HEK293T (cell line): Measurements from ENCODE around the gene RER1.

Experiments
- CTCF ChIA-PET: fragments of 350-600 bp; formaldehyde crosslinking; extraction: SDS; loops from one replicate; lab custom pipeline; 2021; ENCODE audit warnings: antibody characterized with exemption, inconsistent platforms; lab: Yijun Ruan, JAX
- POLR2A ChIA-PET: fragments of 350-600 bp; formaldehyde crosslinking; extraction: SDS; loops from one replicate; lab custom pipeline; 2020; ENCODE audit warnings: antibody characterized with exemption, inconsistent platforms; lab: Yijun Ruan, JAX
- DNase-seq: peaks from one replicate; pipeline ENCODE4 v3.0.0; 2012; ENCODE audit warnings: mixed read lengths; ENCODE audit errors: extremely low spot score
- ARNT ChIP-seq: fragments of 450-650 bp; IDR thresholded peaks from 2 replicates; pipeline ENCODE4 v1.6.1; 2017; ENCODE audit warnings: mild to moderate bottlenecking
- BHLHE40 ChIP-seq: fragments of 450-650 bp; IDR thresholded peaks from 2 replicates; pipeline ENCODE4 v1.6.1; 2016; ENCODE audit warnings: mild to moderate bottlenecking, moderate library complexity, borderline replicate concordance
- CTBP1 ChIP-seq: fragments of 450-650 bp; IDR thresholded peaks from 2 replicates; pipeline ENCODE4 v1.6.1; 2016; ENCODE audit warnings: borderline replicate concordance
- ELF4 ChIP-seq: fragments of 450-650 bp; IDR thresholded peaks from 2 replicates; pipeline ENCODE4 v1.6.1; 2017; ENCODE audit warnings: antibody characterized with exemption
- FOXA1 ChIP-seq: fragments of 450-650 bp; IDR thresholded peaks from 2 replicates; pipeline ENCODE4 v1.6.1; 2016; ENCODE audit warnings: mild to moderate bottlenecking
- FOXK2 ChIP-seq: fragments of 450-650 bp; IDR thresholded peaks from 2 replicates; pipeline ENCODE4 v1.6.1; 2016; ENCODE audit warnings: mild to moderate bottlenecking
- FOXM1 ChIP-seq: fragments of 450-650 bp; IDR thresholded peaks from 2 replicates; pipeline ENCODE4 v1.6.1; 2017; ENCODE audit warnings: mild to moderate bottlenecking, borderline replicate concordance
- HDGF ChIP-seq: fragments of 450-650 bp; IDR thresholded peaks from 2 replicates; pipeline ENCODE4 v1.6.1; 2017; ENCODE audit warnings: antibody characterized with exemption, borderline replicate concordance
- L3MBTL2 ChIP-seq: fragments of 450-650 bp; conservative IDR thresholded peaks from 2 replicates; pipeline ENCODE4 v1.6.1; 2016; ENCODE audit warnings: mild to moderate bottlenecking
- NFRKB ChIP-seq: fragments of 450-650 bp; IDR thresholded peaks from 2 replicates; pipeline ENCODE4 v1.6.1; 2016; ENCODE audit warnings: mild to moderate bottlenecking, moderate library complexity
- SP1 ChIP-seq: fragments of 450-650 bp; IDR thresholded peaks from 2 replicates; pipeline ENCODE4 v1.6.1; 2017
- SUZ12 ChIP-seq: fragments of 450-650 bp; IDR thresholded peaks from 2 replicates; pipeline ENCODE4 v1.6.1; 2016; ENCODE audit warnings: mild to moderate bottlenecking
- TARDBP ChIP-seq: fragments of 450-650 bp; IDR thresholded peaks from 2 replicates; pipeline ENCODE4 v1.6.1; 2016
- ZNF384 ChIP-seq: fragments of 450-650 bp; IDR thresholded peaks from 2 replicates; pipeline ENCODE4 v1.6.1; 2016
- TF ChIP-seq, protein P1 (sequence below): fragments of 450-650 bp; IDR thresholded peaks from 2 replicates; pipeline ENCODE4 v1.6.1; 2016

RER1 gene

DNA sequence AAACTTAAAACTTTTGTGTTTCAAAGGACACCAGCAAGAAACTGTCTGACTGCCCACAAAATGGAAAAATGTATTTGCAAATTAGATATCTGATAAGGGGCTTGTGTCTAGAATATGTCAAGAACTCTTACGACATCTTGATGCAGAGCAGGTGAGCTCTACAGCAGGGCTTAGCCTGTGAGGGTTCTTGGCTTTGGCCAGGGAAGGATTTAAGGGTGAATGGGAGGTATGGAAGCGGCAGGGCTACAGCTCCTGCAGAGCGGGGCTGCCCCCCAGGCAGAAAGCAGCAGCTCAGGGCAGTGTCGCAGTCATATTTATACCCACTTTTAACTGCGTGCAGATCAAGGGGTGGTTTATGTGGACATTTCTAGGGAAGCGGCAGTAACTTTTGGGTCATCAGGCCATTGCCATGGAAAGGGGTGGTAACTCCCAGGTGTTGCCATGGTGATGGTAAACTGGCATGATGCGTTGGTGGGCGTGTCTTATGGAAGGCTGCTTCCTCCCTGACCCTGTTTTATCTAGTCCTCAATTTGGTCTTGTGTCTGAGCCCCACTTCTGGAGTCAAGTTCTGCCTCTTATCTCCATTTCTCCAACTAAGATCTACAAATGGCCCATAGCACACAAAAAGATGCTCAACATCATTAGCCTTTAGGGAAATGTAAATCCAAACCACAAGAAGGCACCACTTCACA is 23.4 kb upstream of the RER1 start:
- CTCF ChIA-PET = no interaction called here
- POLR2A ChIA-PET = no interaction called here
- DNase-seq = no peak
- TF ChIP-seq CTBP1 (no peak), ELF4 (no peak), FOXM1 (no peak), SP1 (no peak), ZNF384 (no peak), SUZ12 (no peak), NFRKB (no peak), FOXK2 (no peak), L3MBTL2 (no peak), ARNT (no peak), BHLHE40 (no peak), TARDBP (no peak), HDGF (no peak)
- TF ChIP-seq, protein P1, sequence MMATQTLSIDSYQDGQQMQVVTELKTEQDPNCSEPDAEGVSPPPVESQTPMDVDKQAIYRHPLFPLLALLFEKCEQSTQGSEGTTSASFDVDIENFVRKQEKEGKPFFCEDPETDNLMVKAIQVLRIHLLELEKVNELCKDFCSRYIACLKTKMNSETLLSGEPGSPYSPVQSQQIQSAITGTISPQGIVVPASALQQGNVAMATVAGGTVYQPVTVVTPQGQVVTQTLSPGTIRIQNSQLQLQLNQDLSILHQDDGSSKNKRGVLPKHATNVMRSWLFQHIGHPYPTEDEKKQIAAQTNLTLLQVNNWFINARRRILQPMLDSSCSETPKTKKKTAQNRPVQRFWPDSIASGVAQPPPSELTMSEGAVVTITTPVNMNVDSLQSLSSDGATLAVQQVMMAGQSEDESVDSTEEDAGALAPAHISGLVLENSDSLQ = no peak

DNA sequence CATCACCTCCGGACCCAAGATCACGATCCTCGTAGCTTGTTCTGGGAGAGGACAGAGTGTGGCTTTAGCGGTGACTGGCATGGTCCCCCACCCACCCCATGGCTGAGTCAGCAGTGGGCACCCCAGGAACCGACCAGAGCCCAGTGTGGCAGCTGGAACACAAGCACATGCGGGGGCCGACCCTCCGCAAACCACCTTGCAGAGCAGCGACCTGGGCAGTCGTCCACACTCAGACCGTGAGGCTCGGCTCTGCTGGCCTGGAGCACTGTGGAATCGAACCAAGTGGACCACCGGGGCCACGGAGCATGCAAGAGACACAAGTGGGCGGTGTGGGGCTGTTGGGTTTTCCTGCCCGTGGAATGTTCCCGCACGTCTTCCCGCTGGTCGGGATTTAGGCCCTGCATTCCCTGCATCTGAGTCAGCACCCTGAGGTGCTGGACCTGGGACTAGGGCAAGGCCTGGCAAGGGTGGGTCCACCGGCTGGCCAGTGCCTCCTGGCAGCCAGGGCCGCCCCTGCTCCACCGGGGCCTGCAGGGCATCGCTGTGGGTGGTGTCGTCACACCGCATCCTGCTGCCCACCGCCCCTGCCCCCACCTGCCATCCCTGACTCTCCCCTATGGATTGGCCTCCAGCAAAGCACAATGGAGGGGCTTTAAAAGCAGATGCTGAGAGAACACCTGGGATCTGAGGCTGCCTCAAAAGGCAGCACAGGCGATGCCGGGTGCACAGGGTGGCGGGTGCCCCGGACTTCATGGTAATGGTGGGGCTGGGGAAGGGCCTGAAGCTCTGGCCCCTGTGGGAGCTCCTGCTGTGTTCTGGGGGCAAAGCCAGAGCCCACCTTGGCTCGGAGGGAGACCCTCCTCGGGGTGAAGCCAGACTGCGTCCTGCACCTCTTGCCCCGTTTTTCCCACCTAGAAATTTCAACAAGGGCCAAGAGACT is 18.8 kb upstream of the RER1 start:
- no peak for DNase-seq
- ChIA-PET POLR2A (no interaction called here), CTCF (no interaction called here)

DNA sequence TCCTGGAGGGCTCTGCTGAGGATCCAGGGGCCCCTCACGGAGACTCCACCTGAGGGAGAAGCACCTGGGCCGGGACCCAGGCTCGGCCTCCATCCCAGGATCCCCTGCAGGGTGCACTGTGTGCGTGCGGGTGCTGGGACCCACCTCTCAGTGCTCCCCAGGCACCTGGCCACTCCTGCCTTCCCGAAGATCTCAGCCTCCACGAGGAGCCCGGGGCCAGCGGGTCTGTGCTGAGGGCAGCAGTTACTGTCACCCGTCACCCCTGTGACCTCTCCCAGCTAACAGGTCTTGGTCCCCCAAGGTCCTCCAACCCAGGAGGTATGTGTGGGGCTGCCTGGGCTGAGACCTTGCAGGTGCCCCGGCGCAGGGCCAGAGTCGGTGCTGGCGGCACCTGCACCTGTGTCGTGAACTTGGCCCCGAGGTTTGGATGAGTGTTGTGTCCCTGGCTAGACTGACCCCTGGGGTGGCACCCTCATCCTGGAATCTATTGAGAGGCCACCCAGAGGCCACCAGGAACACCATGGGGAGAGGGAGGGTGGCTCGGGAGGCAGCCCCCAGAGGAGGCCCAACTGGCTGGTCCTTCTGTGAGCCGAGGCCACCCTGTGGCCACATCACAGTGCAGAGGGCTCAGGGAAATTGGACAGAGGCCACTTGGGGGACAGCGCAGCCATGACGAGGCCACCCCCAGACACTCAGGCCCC is 17.9 kb upstream of the RER1 start:
- POLR2A ChIA-PET = no interaction called here
- DNase-seq = no peak
- no peak for TF ChIP-seq L3MBTL2
- no peak for TF ChIP-seq TARDBP
- TF ChIP-seq CTBP1 = no peak
- no peak for TF ChIP-seq ZNF384
- no peak for TF ChIP-seq FOXM1
- TF ChIP-seq NFRKB = no peak
- no peak for TF ChIP-seq FOXK2
- no peak for TF ChIP-seq ELF4
- no peak for TF ChIP-seq SP1
- TF ChIP-seq FOXA1 = no peak
- TF ChIP-seq SUZ12 = no peak
- TF ChIP-seq, protein P1 = no peak
- CTCF ChIA-PET = no interaction called here

More for the DNA sequence above, 18.8 kb upstream of the RER1 start:
- TF ChIP-seq FOXK2 = no peak
- no peak for TF ChIP-seq FOXM1
- TF ChIP-seq NFRKB = no peak
- no peak for TF ChIP-seq CTBP1

- TF ChIP-seq FOXA1 = no peak
- TF ChIP-seq FOXK2 = no peak
- CTCF ChIA-PET = interaction anchor here (1.0 kb wide), 2 partner anchors 63 to 179 kb away, joined by 3 to 5 read pairs; partner anchors contain the start of gene FAAP20
- POLR2A ChIA-PET = no interaction called here
- no peak for DNase-seq
Measured at GRCh38 chr1:2374252-2375155, 17.1 kb upstream of the RER1 start.

- POLR2A ChIA-PET = no interaction called here
- no peak for DNase-seq
- CTCF ChIA-PET = interaction anchor here (1.0 kb wide), 2 partner anchors 64 to 180 kb away, joined by 3 to 5 read pairs; partner anchors contain the start of gene FAAP20
- TF ChIP-seq HDGF (no peak), FOXM1 (no peak), NFRKB (no peak), ZNF384 (no peak)
Measured at GRCh38 chr1:2375246-2375922, 16.3 kb upstream of the RER1 start.

GRCh38 chr1:2375923-2376260 is 15.7 kb upstream of the RER1 start:
- CTCF ChIA-PET = interaction anchor here (1.0 kb wide), 2 partner anchors 64 to 181 kb away, joined by 3 to 5 read pairs; partner anchors contain the start of gene FAAP20
- DNase-seq = no peak
- TF ChIP-seq SUZ12 = no peak
- TF ChIP-seq TARDBP = no peak
- TF ChIP-seq FOXM1 = no peak
- POLR2A ChIA-PET = no interaction called here
